Epithelial cell of esophagus (primary cell): ENCODE measurements around the gene BTN2A1.
"Not testable (repeated sequence)": the region's sequence is repeated elsewhere in the genome, so short reads cannot be mapped to it uniquely, and the experiment has no call there.

Source experiments
- DNase-seq: peaks from one replicate; pipeline ENCODE4 v3.0.0; 2010; ENCODE audit warnings: low read depth
- H3K4me3 ChIP-seq: 2 replicates; pipeline ENCODE4 v1.5.1; 2011; ENCODE audit warnings: mild to moderate bottlenecking, low read length, control low read depth
- CTCF ChIP-seq: IDR thresholded peaks from 2 replicates; pipeline ENCODE4 v1.5.1; 2011; ENCODE audit warnings: low read depth, mild to moderate bottlenecking, low read length, control low read depth, inconsistent platforms; ENCODE audit not compliant: insufficient read depth; ENCODE audit errors: missing control alignments

BTN2A1 gene

GRCh38 chr6:26426691-26427450 is 30.9 kb upstream of the BTN2A1 start:
- no peak for TF ChIP-seq CTCF
- no peak overlapping the region for H3K4me3 ChIP-seq
- no peak for DNase-seq

- no peak overlapping the region for H3K4me3 ChIP-seq
- no peak for TF ChIP-seq CTCF
- no peak for DNase-seq
These were observed 30.3 kb upstream of the BTN2A1 start for GRCh38 chr6:26427451-26427809.

- no peak for TF ChIP-seq CTCF
- H3K4me3 ChIP-seq: no peak overlapping the region
These were observed 29.5 kb upstream of the BTN2A1 start for GRCh38 chr6:26428206-26428605.

GRCh38 chr6:26430787-26431186 is 27.0 kb upstream of the BTN2A1 start:
- H3K4me3 ChIP-seq: no peak overlapping the region
- TF ChIP-seq CTCF: no peak
- DNase-seq: no peak

More at GRCh38 chr6:26428206-26428605, 29.5 kb upstream of the BTN2A1 start:
- no peak for DNase-seq

GRCh38 chr6:26431258-26432172 is 26.2 kb upstream of the BTN2A1 start:
- H3K4me3 ChIP-seq: no peak overlapping the region
- no peak for TF ChIP-seq CTCF
- DNase-seq: no peak

- DNase-seq: no peak
- TF ChIP-seq CTCF: no peak
- H3K4me3 ChIP-seq: no peak overlapping the region
These were observed 25.0 kb upstream of the BTN2A1 start for GRCh38 chr6:26432627-26433201.

GRCh38 chr6:26433680-26434079 is 24.1 kb upstream of the BTN2A1 start:
- H3K4me3 ChIP-seq, DNase-seq: not testable (repeated sequence)
